Parathyroid adenoma (tissue), 2 donors: ENCODE measurements around the gene SLC6A9.

Experiments used
- H2AFZ ChIP-seq: fragments of 300-600 bp; sonication (generic); one replicate; pipeline ENCODE4 v1.7.0; 2017; ENCODE audit warnings: antibody characterized with exemption, mild to moderate bottlenecking
- H3K27ac ChIP-seq: fragments of 300-600 bp; sonication (generic); one replicate; pipeline ENCODE4 v1.7.0; 2017
- H3K27me3 ChIP-seq: fragments of 300-600 bp; sonication (generic); one replicate; pipeline ENCODE4 v1.7.0; 2017; ENCODE audit warnings: low read length; ENCODE audit not compliant: control insufficient read depth, insufficient read depth
- H3K36me3 ChIP-seq: fragments of 300-600 bp; sonication (generic); one replicate; pipeline ENCODE4 v1.7.0; 2017; ENCODE audit warnings: low read length; ENCODE audit not compliant: control insufficient read depth, insufficient read depth
- H3K4me1 ChIP-seq: fragments of 300-600 bp; sonication (generic); one replicate; pipeline ENCODE4 v1.7.0; 2017; ENCODE audit warnings: control low read depth
- H3K4me2 ChIP-seq: fragments of 300-600 bp; sonication (generic); one replicate; pipeline ENCODE4 v1.7.0; 2017; ENCODE audit warnings: low read length
- H3K4me3 ChIP-seq: fragments of 300-600 bp; sonication (generic); one replicate; pipeline ENCODE4 v1.7.0; 2017; ENCODE audit warnings: low read depth, low read length
- H3K79me2 ChIP-seq: fragments of 300-600 bp; sonication (generic); one replicate; pipeline ENCODE4 v1.7.0; 2017; ENCODE audit warnings: control low read depth
- H3K9ac ChIP-seq: fragments of 300-600 bp; sonication (generic); one replicate; pipeline ENCODE4 v1.7.0; 2017; ENCODE audit warnings: mild to moderate bottlenecking
- H3K9me3 ChIP-seq: fragments of 300-600 bp; sonication (generic); one replicate; pipeline ENCODE4 v1.7.0; 2017; ENCODE audit warnings: low read length; ENCODE audit not compliant: control insufficient read depth
- TF ChIP-seq, protein P1 (sequence below): fragments of 300-600 bp; sonication (generic); IDR thresholded peaks from one replicate; pipeline ENCODE4 v1.7.0; 2017; ENCODE audit warnings: antibody characterized with exemption, mild to moderate bottlenecking
- donor health status: primary hyperparathyroidism.

Gene SLC6A9

DNA sequence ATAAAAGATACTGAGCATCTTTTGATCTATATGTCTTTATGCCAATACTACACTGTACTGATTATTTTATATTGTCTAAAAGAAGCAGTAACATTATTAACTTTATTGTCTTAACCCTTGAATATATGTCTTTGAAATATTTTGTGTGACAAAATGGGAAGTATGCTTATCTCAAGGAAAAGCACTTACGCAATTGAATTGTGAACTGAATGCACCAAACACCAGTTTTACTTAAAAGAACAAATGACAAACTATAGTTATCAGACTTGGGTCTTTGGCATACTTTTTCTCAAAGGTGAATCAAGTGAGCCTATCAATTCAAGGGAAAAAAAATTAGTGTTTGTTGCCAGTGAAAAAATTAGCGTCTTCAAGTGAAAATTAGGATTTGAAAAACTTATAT is 9.2 kb upstream of the SLC6A9 start:
- Histone ChIP-seq H2AFZ (no peak overlapping the region), H3K36me3 (no peaks in the 10 kb centered on the region), H3K79me2 (no peaks in the 10 kb centered on the region), H3K4me3 (no peak overlapping the region), H3K9ac (no peak overlapping the region), H3K9me3 (no peaks in the 10 kb centered on the region), H3K4me2 (no peak overlapping the region), H3K4me1 (no peaks in the 10 kb centered on the region), H3K27ac (no peak overlapping the region), H3K27me3 (no peaks in the 10 kb centered on the region)
- TF ChIP-seq, protein P1, sequence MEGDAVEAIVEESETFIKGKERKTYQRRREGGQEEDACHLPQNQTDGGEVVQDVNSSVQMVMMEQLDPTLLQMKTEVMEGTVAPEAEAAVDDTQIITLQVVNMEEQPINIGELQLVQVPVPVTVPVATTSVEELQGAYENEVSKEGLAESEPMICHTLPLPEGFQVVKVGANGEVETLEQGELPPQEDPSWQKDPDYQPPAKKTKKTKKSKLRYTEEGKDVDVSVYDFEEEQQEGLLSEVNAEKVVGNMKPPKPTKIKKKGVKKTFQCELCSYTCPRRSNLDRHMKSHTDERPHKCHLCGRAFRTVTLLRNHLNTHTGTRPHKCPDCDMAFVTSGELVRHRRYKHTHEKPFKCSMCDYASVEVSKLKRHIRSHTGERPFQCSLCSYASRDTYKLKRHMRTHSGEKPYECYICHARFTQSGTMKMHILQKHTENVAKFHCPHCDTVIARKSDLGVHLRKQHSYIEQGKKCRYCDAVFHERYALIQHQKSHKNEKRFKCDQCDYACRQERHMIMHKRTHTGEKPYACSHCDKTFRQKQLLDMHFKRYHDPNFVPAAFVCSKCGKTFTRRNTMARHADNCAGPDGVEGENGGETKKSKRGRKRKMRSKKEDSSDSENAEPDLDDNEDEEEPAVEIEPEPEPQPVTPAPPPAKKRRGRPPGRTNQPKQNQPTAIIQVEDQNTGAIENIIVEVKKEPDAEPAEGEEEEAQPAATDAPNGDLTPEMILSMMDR = no peak

DNA sequence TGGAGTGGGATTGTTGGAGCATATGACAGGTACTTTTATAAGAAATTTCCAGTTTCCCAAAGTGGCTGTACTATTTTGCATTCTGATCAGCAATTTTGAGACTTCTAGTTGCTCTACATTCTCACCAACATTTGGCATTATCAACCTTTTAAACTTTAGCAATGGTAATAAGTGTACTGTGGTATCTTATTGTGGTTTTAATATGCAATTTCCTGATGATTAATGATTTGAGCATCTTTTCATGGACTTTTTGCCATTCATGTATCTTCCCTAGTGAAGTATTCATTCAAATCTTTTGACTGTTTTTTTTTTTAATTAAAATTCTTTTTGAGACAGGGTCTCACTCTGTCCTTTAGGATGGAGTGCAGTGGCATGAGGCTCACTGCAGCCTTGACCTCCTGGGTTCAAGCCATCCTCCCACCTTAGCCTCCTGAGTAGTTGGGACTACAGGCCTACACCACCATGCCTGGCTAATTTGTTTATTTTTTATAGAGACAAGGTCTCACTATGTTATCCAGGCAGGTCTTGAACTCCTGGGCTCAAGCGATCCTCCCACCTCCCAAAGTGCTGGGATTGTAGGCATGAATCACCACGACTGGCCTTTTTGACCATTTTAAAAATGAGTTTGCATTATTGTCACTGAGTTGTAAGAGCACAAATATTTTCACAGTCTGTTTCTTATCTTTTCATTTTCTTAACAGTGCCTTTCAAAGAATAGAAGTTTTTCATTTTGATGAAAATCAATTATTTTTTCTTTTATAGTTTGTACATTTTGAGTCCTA is 7.8 kb upstream of the SLC6A9 start:
- no peaks in the 10 kb centered on the region for H3K4me1 ChIP-seq
- H3K9ac ChIP-seq = no peak overlapping the region
- TF ChIP-seq, protein P1 = no peak
- no peaks in the 10 kb centered on the region for H3K36me3 ChIP-seq
- no peaks in the 10 kb centered on the region for H3K9me3 ChIP-seq
- H3K27ac ChIP-seq = no peak overlapping the region
- H3K4me3 ChIP-seq = no peak overlapping the region
- no peak overlapping the region for H3K4me2 ChIP-seq
- H2AFZ ChIP-seq = no peak overlapping the region
- no peaks in the 10 kb centered on the region for H3K27me3 ChIP-seq
- H3K79me2 ChIP-seq = no peaks in the 10 kb centered on the region

DNA sequence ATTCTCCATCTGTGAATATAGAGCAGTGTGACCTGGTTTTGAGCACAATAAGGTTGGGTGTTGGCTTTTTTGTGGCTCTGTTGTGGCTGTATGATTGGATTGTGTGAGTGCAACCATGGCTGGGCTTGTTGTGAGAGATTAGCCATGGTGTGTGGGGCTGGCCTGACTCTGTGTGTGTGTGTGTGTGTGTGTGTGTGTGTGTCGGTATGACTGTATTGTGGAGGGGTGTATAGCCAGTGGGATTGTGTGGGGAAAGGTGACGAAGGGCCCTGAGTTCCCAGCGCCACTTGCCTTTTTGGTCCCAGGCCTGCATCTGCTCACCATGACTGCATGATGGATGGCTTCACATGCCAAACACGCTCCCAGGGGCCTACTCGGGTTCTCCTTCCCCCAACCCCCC is 5.9 kb upstream of the SLC6A9 start:
- no peaks in the 10 kb centered on the region for H3K27me3 ChIP-seq
- no peak overlapping the region for H3K4me3 ChIP-seq

DNA sequence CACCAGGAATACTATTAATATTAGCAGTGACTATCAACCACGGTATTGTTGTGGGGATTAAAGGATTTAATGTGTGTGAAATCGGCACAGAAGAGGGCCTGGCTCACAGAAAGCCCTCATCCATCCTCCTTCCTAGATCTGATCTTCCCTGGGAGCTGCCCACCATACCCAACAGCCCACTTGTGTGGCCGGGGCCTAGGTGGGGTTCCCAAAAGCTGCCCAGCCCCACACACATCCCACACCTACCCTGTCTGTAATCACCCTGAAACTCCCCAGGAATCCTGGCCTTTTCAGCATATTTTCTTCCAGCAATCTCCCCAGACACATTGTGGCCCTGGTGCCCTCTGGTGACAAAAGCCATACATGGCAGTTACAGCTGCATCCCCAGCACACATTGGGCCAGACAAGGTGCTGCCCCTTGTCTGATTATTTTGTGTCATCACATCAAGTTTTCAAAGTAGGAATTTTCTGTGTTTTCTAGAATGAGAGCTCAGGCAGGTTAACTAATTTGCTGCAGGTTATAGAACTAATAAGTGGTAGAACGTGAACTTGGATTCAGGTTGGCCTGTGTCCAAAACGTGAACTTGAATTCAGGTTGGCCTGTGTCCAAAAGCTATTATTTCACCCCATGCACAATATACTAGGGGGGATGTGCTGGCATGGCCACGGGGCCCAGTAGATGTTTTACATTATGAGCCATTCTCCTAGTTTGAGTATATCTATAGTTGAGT is 5.3 kb upstream of the SLC6A9 start:
- H3K4me3 ChIP-seq = no peak overlapping the region
- no peak overlapping the region for H3K9ac ChIP-seq
- H3K27ac ChIP-seq = no peak overlapping the region
- no peaks in the 10 kb centered on the region for H3K36me3 ChIP-seq
- H3K27me3 ChIP-seq = no peaks in the 10 kb centered on the region
- no peaks in the 10 kb centered on the region for H3K9me3 ChIP-seq
- H3K4me1 ChIP-seq = no peaks in the 10 kb centered on the region
- H2AFZ ChIP-seq = no peak overlapping the region
- no peak overlapping the region for H3K4me2 ChIP-seq
- TF ChIP-seq, protein P1 = peak; percentile 81
- no peaks in the 10 kb centered on the region for H3K79me2 ChIP-seq

More for the DNA sequence above, 5.9 kb upstream of the SLC6A9 start:
- no peak overlapping the region for H3K27ac ChIP-seq
- no peaks in the 10 kb centered on the region for H3K4me1 ChIP-seq
- no peak overlapping the region for H3K9ac ChIP-seq
- no peaks in the 10 kb centered on the region for H3K9me3 ChIP-seq
- H2AFZ ChIP-seq = no peak overlapping the region
- TF ChIP-seq, protein P1 = no peak
- no peaks in the 10 kb centered on the region for H3K79me2 ChIP-seq
- H3K4me2 ChIP-seq = no peak overlapping the region
- no peaks in the 10 kb centered on the region for H3K36me3 ChIP-seq
